MM.1S (cell line): ENCODE measurements around the gene SORL1.
"Not testable (repeated sequence)": the region's sequence is repeated elsewhere in the genome, so short reads cannot be mapped to it uniquely, and the experiment has no call there.

Experiments used
- DNase-seq: peaks from one replicate; pipeline ENCODE4 v3.0.0-alpha.2; 2015
- H2AFZ ChIP-seq: fragments of 300-600 bp; sonication (generic); 2 replicates; pipeline ENCODE4 v1.6.0; 2016; ENCODE audit warnings: antibody characterized with exemption, low read length
- H3F3A ChIP-seq: fragments of 300-600 bp; sonication (generic); 2 replicates; pipeline ENCODE4 v1.6.1; 2016; ENCODE audit warnings: mild to moderate bottlenecking, antibody characterized with exemption, low read length, moderate library complexity, mixed read lengths; ENCODE audit not compliant: insufficient read depth
- H3K27ac ChIP-seq: fragments of 300-600 bp; sonication (generic); 2 replicates; pipeline ENCODE4 v1.5.1; 2016; ENCODE audit warnings: mild to moderate bottlenecking, low read length
- H3K27me3 ChIP-seq: fragments of 300-600 bp; sonication (generic); replicated peaks from 2 replicates; pipeline ENCODE4 v1.6.0; 2016; ENCODE audit warnings: low read length; ENCODE audit not compliant: insufficient read depth
- H3K36me3 ChIP-seq: fragments of 300-600 bp; sonication (generic); replicated peaks from 2 replicates; pipeline ENCODE4 v1.6.1; 2016; ENCODE audit warnings: mild to moderate bottlenecking, low read length, mixed read lengths; ENCODE audit not compliant: insufficient read depth
- H3K4me1 ChIP-seq: fragments of 300-600 bp; sonication (generic); 2 replicates; pipeline ENCODE4 v1.6.1; 2016; ENCODE audit warnings: low read length, mixed read lengths
- H3K4me2 ChIP-seq: fragments of 300-600 bp; sonication (generic); 2 replicates; pipeline ENCODE4 v1.6.0; 2016; ENCODE audit warnings: low read depth, low read length
- H3K4me3 ChIP-seq: fragments of 300-600 bp; sonication (generic); 2 replicates; pipeline ENCODE4 v1.5.1; 2016; ENCODE audit warnings: low read length, mixed read lengths
- H3K79me2 ChIP-seq: fragments of 300-600 bp; sonication (generic); 2 replicates; pipeline ENCODE4 v1.6.1; 2016; ENCODE audit warnings: mixed run types, low read length, mixed read lengths
- H3K9ac ChIP-seq: fragments of 300-600 bp; sonication (generic); 2 replicates; pipeline ENCODE4 v1.6.1; 2016; ENCODE audit warnings: low read length, mixed read lengths
- H3K9me2 ChIP-seq: fragments of 300-600 bp; sonication (generic); replicated peaks from 2 replicates; pipeline ENCODE4 v1.6.1; 2016; ENCODE audit warnings: mild to moderate bottlenecking, low read length, mixed read lengths; ENCODE audit not compliant: insufficient read depth
- H3K9me3 ChIP-seq: fragments of 300-600 bp; sonication (generic); replicated peaks from 2 replicates; pipeline ENCODE4 v1.6.1; 2016; ENCODE audit warnings: mild to moderate bottlenecking, low read length, mixed read lengths; ENCODE audit not compliant: insufficient read depth
- H4K20me1 ChIP-seq: fragments of 300-600 bp; sonication (generic); 2 replicates; pipeline ENCODE4 v1.6.1; 2016; ENCODE audit warnings: mild to moderate bottlenecking, low read length, moderate library complexity, mixed read lengths; ENCODE audit not compliant: insufficient read depth
- CTCF ChIP-seq: fragments of 300-600 bp; sonication (generic); IDR thresholded peaks from 2 replicates; pipeline ENCODE4 v1.5.1; 2016; ENCODE audit warnings: antibody characterized with exemption, low read length, mixed read lengths
- EZH2 ChIP-seq: fragments of 300-600 bp; sonication (generic); optimal IDR thresholded peaks from 2 replicates; pipeline ENCODE3; 2017; ENCODE audit warnings: low read depth, mild to moderate bottlenecking, antibody characterized with exemption, low read length, mixed read lengths
- EZH2phosphoT487 ChIP-seq: fragments of 300-600 bp; sonication (generic); IDR thresholded peaks from 2 replicates; pipeline ENCODE4 v1.6.1; 2018; ENCODE audit warnings: antibody characterized with exemption, low read length

Gene SORL1

GRCh38 chr11:121636800-121637176 lies 184.7 kb downstream of the SORL1 start:
- Histone ChIP-seq H3K4me1 (no peaks in the 10 kb centered on the region), H3K4me3 (no peak overlapping the region), H3K9me2 (no peaks in the 10 kb centered on the region), H4K20me1 (no peaks in the 10 kb centered on the region), H3K36me3 (no peaks in the 10 kb centered on the region), H3K27me3 (no peaks in the 10 kb centered on the region), H3K4me2 (no peak overlapping the region), H3K9me3 (no peaks in the 10 kb centered on the region), H3K79me2 (no peaks in the 10 kb centered on the region), H2AFZ (no peak overlapping the region), H3K27ac (no peak overlapping the region), H3K9ac (no peak overlapping the region), H3F3A (no peaks in the 10 kb centered on the region)
- DNase-seq, result no peak
- no peak for TF ChIP-seq EZH2
- no peak for TF ChIP-seq CTCF
- no peak for TF ChIP-seq EZH2phosphoT487

GRCh38 chr11:121637587-121637986 lies 185.5 kb downstream of the SORL1 start:
- not testable (repeated sequence) for H2AFZ ChIP-seq, H3K9me3 ChIP-seq, H3K79me2 ChIP-seq, H3K27me3 ChIP-seq, H3K9ac ChIP-seq, H3K4me1 ChIP-seq, H3K9me2 ChIP-seq, H3K36me3 ChIP-seq, H4K20me1 ChIP-seq, H3K4me2 ChIP-seq, H3K27ac ChIP-seq, DNase-seq, H3K4me3 ChIP-seq, H3F3A ChIP-seq

- Histone ChIP-seq H3K9ac (no peak overlapping the region), H3K79me2 (no peaks in the 10 kb centered on the region), H3K27me3 (no peaks in the 10 kb centered on the region), H3F3A (no peaks in the 10 kb centered on the region), H3K36me3 (no peaks in the 10 kb centered on the region), H4K20me1 (no peaks in the 10 kb centered on the region), H2AFZ (no peak overlapping the region), H3K9me3 (no peaks in the 10 kb centered on the region), H3K27ac (no peak overlapping the region), H3K4me1 (no peaks in the 10 kb centered on the region), H3K9me2 (no peaks in the 10 kb centered on the region), H3K4me3 (no peak overlapping the region), H3K4me2 (no peak overlapping the region)
- TF ChIP-seq CTCF (no peak), EZH2 (no peak), EZH2phosphoT487 (no peak)
- DNase-seq, result no peak
These were observed 191.5 kb downstream of the SORL1 start for GRCh38 chr11:121643479-121644186.

GRCh38 chr11:121644187-121644512 lies 192.0 kb downstream of the SORL1 start:
- H3F3A ChIP-seq, result no peaks in the 10 kb centered on the region
- no peaks in the 10 kb centered on the region for H3K79me2 ChIP-seq
- no peak overlapping the region for H3K4me3 ChIP-seq
- TF ChIP-seq EZH2, result no peak
- TF ChIP-seq EZH2phosphoT487, result no peak
- no peak for TF ChIP-seq CTCF
- no peak overlapping the region for H3K9ac ChIP-seq
- no peaks in the 10 kb centered on the region for H3K27me3 ChIP-seq
- no peaks in the 10 kb centered on the region for H4K20me1 ChIP-seq
- no peaks in the 10 kb centered on the region for H3K36me3 ChIP-seq
- H3K27ac ChIP-seq, result no peak overlapping the region
- no peaks in the 10 kb centered on the region for H3K4me1 ChIP-seq
- no peak for DNase-seq
- no peaks in the 10 kb centered on the region for H3K9me2 ChIP-seq
- no peak overlapping the region for H2AFZ ChIP-seq
- no peak overlapping the region for H3K4me2 ChIP-seq
- no peaks in the 10 kb centered on the region for H3K9me3 ChIP-seq
